Liver (tissue), 9 donors: ENCODE data around the gene CYP3A7. TPM values are rescaled to one million over a fixed set of nuclear protein-coding genes. Genes with fewer than 3 reads are reported as not detected.

ENCODE experiments used
- DNase-seq: peaks from one replicate; pipeline ENCODE4 v3.0.0-alpha.2; 2017; ENCODE audit warnings: low spot score
- H3K27ac ChIP-seq, 2 donors: one replicate each; pipeline ENCODE4 v1.7.0; 2013; ENCODE audit warnings: inconsistent platforms in 2 of 2, low read length in 2 of 2, control low read depth in 1 of 2, low read depth in 1 of 2, mild to moderate bottlenecking in 1 of 2
- H3K27me3 ChIP-seq, 4 donors: one replicate each; pipeline versions ENCODE4 v1.6.1 to v1.7.0; 2013; ENCODE audit warnings: low read length in 3 of 4, inconsistent platforms in 1 of 4, mild to moderate bottlenecking in 1 of 4, moderate library complexity in 1 of 4; ENCODE audit not compliant: control insufficient read depth in 4 of 4, insufficient read depth in 4 of 4
- H3K36me3 ChIP-seq, 4 donors: one replicate each; pipeline versions ENCODE4 v1.6.1 to v1.7.0; 2013; ENCODE audit warnings: low read length in 3 of 4, mild to moderate bottlenecking in 3 of 4, low read depth in 1 of 4, moderate library complexity in 1 of 4; ENCODE audit not compliant: control insufficient read depth in 4 of 4, insufficient read depth in 3 of 4
- H3K4me1 ChIP-seq, 4 donors: one replicate each; pipeline versions ENCODE4 v1.6.1 to v1.7.0; 2013; ENCODE audit warnings: low read length in 3 of 4, mild to moderate bottlenecking in 3 of 4, moderate library complexity in 1 of 4; ENCODE audit not compliant: control insufficient read depth in 4 of 4, insufficient read depth in 4 of 4
- H3K4me3 ChIP-seq, 3 donors: one replicate each; pipeline versions ENCODE4 v1.6.1 to v1.7.0; 2013; ENCODE audit warnings: low read length in 3 of 3, control low read depth in 1 of 3, low read depth in 1 of 3, mild to moderate bottlenecking in 1 of 3
- H3K9ac ChIP-seq, 2 donors: one replicate each; pipeline ENCODE4 v1.7.0; 2013; ENCODE audit warnings: low read length in 2 of 2, mild to moderate bottlenecking in 2 of 2, moderate library complexity in 2 of 2, control low read depth in 1 of 2, low read depth in 1 of 2
- H3K9me3 ChIP-seq, 4 donors: one replicate each; pipeline versions ENCODE4 v1.6.1 to v1.7.0; 2013; ENCODE audit warnings: low read length in 3 of 4; ENCODE audit not compliant: control insufficient read depth in 4 of 4
- ATF3 ChIP-seq: IDR thresholded peaks from 2 replicates; pipeline ENCODE4 v1.6.1; 2016; ENCODE audit warnings: antibody characterized with exemption
- CTCF ChIP-seq: fragments of 150-350 bp; IDR thresholded peaks from 2 replicates; pipeline ENCODE4 v1.5.1; 2017; ENCODE audit warnings: improper control_type of control experiment, low read depth, low read length; ENCODE audit not compliant: missing input control
- EGR1 ChIP-seq, 2 donors: IDR thresholded peaks; 2 replicates each; pipeline ENCODE4 v1.6.1; 2016 to 2018; ENCODE audit warnings: antibody characterized with exemption in 2 of 2, low read depth in 2 of 2
- FOXA1 ChIP-seq: IDR thresholded peaks from 2 replicates; pipeline ENCODE4 v1.6.1; 2016; ENCODE audit warnings: antibody characterized with exemption
- FOXA2 ChIP-seq: IDR thresholded peaks from 2 replicates; pipeline ENCODE4 v1.6.1; 2016; ENCODE audit warnings: antibody characterized with exemption
- GABPA ChIP-seq, 2 donors: IDR thresholded peaks in 1 of 2; conservative IDR thresholded peaks in 1 of 2; 2 replicates each; pipeline ENCODE4 v1.6.1; 2016; ENCODE audit warnings: antibody characterized with exemption in 2 of 2, mild to moderate bottlenecking in 1 of 2, moderate library complexity in 1 of 2
- HNF4A ChIP-seq, 2 donors: conservative IDR thresholded peaks; 2 replicates each; pipeline ENCODE4 v1.6.1; 2016; ENCODE audit warnings: antibody characterized with exemption in 2 of 2, mild to moderate bottlenecking in 2 of 2
- HNF4G ChIP-seq: IDR thresholded peaks from 2 replicates; pipeline ENCODE4 v1.6.1; 2016; ENCODE audit warnings: antibody characterized with exemption
- JUND ChIP-seq, 2 donors: IDR thresholded peaks; 2 replicates each; pipeline ENCODE4 v1.6.1; 2016; ENCODE audit warnings: antibody characterized with exemption in 2 of 2
- MAX ChIP-seq: IDR thresholded peaks from 2 replicates; pipeline ENCODE4 v1.6.1; 2016; ENCODE audit warnings: antibody characterized with exemption
- NR2F2 ChIP-seq: IDR thresholded peaks from 2 replicates; pipeline ENCODE4 v1.6.1; 2016; ENCODE audit warnings: antibody characterized with exemption
- RAD21 ChIP-seq, 2 donors: IDR thresholded peaks; 2 replicates each; pipeline ENCODE4 v1.6.1; 2016; ENCODE audit warnings: antibody characterized with exemption in 2 of 2, mild to moderate bottlenecking in 2 of 2
- REST ChIP-seq: IDR thresholded peaks from 2 replicates; pipeline ENCODE4 v1.6.1; 2016; ENCODE audit warnings: antibody characterized with exemption, mild to moderate bottlenecking
- RXRA ChIP-seq, 2 donors: IDR thresholded peaks; 2 replicates each; pipeline ENCODE4 v1.6.1; 2017 to 2018; ENCODE audit warnings: antibody characterized with exemption in 2 of 2, mild to moderate bottlenecking in 1 of 2
- SP1 ChIP-seq: IDR thresholded peaks from 2 replicates; pipeline ENCODE4 v1.6.1; 2018; ENCODE audit warnings: antibody characterized with exemption, mild to moderate bottlenecking
- TAF1 ChIP-seq: conservative IDR thresholded peaks from 2 replicates; pipeline ENCODE4 v1.6.1; 2016; ENCODE audit warnings: antibody characterized with exemption, mild to moderate bottlenecking
- YY1 ChIP-seq: IDR thresholded peaks from 2 replicates; pipeline ENCODE4 v1.6.1; 2016; ENCODE audit warnings: antibody characterized with exemption, mild to moderate bottlenecking
- WGBS: extraction: QIAGEN DNeasy Blood & Tissue Kit; methylation state at CpG from one replicate; pipeline ENCODE4 v1.1.7; 2013; 5-methylcytosine and 5-hydroxymethylcytosine counted together
- polyA plus RNA-seq, 2 donors: library from polyadenylated mRNA; stranded (reverse) in 1 of 2; unstranded in 1 of 2; fragments of 200-250 nt in 1 of 2; fragments of >200 nt in 1 of 2; fragmentation: Nextera tagmentation in 1 of 2; extraction: Ambion mirVana in 1 of 2; gene quantifications; one replicate each; pipeline versions ENCODE4 v1.2.1 to v1.2.3, GENCODE V29; 2013 to 2015
- total RNA-seq, 2 donors: library from RNA; depleted of rRNA; stranded (reverse); fragments of >200 nt; gene quantifications; one replicate each; pipeline ENCODE4 v1.2.3, GENCODE V29; 2014
- TF ChIP-seq, protein P1 (sequence below): IDR thresholded peaks from 2 replicates; pipeline ENCODE4 v1.6.1; 2016; ENCODE audit warnings: antibody characterized with exemption
- donor health status: healthy.
- donor health status: healthy.
- donor health status: healthy.
- donor health status: healthy.
- donor health status: healthy.

Gene CYP3A7
- 1,000 to 10,000 TPM in 1 of 2 donors, 10 to 100 TPM in 1; 81.2 to 2,448 TPM for total RNA-seq
- 10 to 100 TPM; 36.1 to 85.6 TPM for polyA plus RNA-seq

GRCh38 chr7:99734987-99735386, at the start of gene CYP3A7:
Gene CYP3A7 (minus strand): TSS chr7:99735196. CDS start chr7:99735093, 103 bp downstream.
- H3K27me3 ChIP-seq = no peaks in the 10 kb centered on the region
- WGBS = 88% methylated on average over 5 of the region's 5 CpGs
- H3K36me3 ChIP-seq = no peaks in the 10 kb centered on the region
- peak; percentile 67 for DNase-seq
- H3K9ac ChIP-seq = no peak within 1 kb of the TSS
- peaks cover 2 to 14% (median 4%) of the 10 kb centered on the region in 4 donors for H3K4me1 ChIP-seq
- no peak within 1 kb of the TSS for H3K4me3 ChIP-seq
- no peak within 1 kb of the TSS for H3K27ac ChIP-seq
- TF ChIP-seq SP1 (no peak), RAD21 (IDR thresholded peaks at IDR 0.05) (no peak), TAF1 (peak; percentile 23), JUND (IDR thresholded peaks at IDR 0.05) (no peak), CTCF (no peak)
- H3K9me3 ChIP-seq = no peaks in the 10 kb centered on the region

DNA sequence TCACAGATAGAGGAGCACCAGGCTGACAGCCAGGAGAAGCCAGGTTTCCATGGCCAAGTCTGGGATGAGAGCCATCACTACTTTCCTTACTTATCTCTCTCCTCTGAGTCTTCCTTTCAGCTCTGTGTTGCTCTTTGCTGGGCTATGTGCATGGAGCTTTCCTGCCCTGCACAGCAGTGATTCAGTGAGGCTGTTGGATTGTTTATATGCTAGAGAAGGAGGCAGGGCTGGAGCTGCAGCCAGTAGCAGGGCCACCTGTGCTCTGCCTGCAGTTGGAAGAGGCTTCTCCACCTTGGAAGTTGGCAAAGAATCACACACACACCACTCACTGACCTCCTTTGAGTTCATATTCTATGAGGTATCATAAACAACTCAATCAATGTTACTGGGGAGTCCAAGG, 49.0 kb upstream of the CYP3A7 start, which contains the start of gene CYP3A4:
Gene CYP3A4 (minus strand): TSS at position 178 of the 400 bp plus-strand sequence. CDS start 103 bp downstream, at position 75.
- TF ChIP-seq FOXA1 = no peak
- TF ChIP-seq RAD21 (IDR thresholded peaks at IDR 0.05) = peak in 1 of 2 donors; percentile 4
- TF ChIP-seq EGR1 (IDR thresholded peaks at IDR 0.05; ENCODE audit: low read depth in 2 of 2) = no peak
- TF ChIP-seq CTCF = no peak
- peak; percentile 63 for TF ChIP-seq TAF1
- peak; percentile 28 for TF ChIP-seq YY1
- TF ChIP-seq GABPA (IDR thresholded peaks at IDR 0.05 in 1 of 2, conservative IDR thresholded peaks at IDR 0.05 in 1 of 2) = no peak
- peak; percentile 60 for TF ChIP-seq REST
- TF ChIP-seq MAX = no peak
- TF ChIP-seq ATF3 = no peak
- TF ChIP-seq FOXA2 = no peak
- TF ChIP-seq HNF4G = no peak
- TF ChIP-seq SP1 = peak; percentile 50
- peak; percentile 50 to 67 for TF ChIP-seq RXRA (IDR thresholded peaks at IDR 0.05)
- TF ChIP-seq JUND (IDR thresholded peaks at IDR 0.05) = no peak
- peak; percentile 7 to 13 for TF ChIP-seq HNF4A (conservative IDR thresholded peaks at IDR 0.05)
- no peak for TF ChIP-seq NR2F2
- TF ChIP-seq, protein P1, sequence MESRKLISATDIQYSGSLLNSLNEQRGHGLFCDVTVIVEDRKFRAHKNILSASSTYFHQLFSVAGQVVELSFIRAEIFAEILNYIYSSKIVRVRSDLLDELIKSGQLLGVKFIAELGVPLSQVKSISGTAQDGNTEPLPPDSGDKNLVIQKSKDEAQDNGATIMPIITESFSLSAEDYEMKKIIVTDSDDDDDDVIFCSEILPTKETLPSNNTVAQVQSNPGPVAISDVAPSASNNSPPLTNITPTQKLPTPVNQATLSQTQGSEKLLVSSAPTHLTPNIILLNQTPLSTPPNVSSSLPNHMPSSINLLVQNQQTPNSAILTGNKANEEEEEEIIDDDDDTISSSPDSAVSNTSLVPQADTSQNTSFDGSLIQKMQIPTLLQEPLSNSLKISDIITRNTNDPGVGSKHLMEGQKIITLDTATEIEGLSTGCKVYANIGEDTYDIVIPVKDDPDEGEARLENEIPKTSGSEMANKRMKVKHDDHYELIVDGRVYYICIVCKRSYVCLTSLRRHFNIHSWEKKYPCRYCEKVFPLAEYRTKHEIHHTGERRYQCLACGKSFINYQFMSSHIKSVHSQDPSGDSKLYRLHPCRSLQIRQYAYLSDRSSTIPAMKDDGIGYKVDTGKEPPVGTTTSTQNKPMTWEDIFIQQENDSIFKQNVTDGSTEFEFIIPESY = no peak
- Histone ChIP-seq H3K36me3 (no peaks in the 10 kb centered on the region), H3K4me1 (peaks cover 2 to 7% (median 3%) of the 10 kb centered on the region in 4 donors), H3K27me3 (no peaks in the 10 kb centered on the region), H3K27ac (peak within 1 kb of the TSS; percentile 60 to 81), H3K9ac (peak within 1 kb of the TSS; percentile 4 to 98), H3K9me3 (no peaks in the 10 kb centered on the region), H3K4me3 (peak within 1 kb of the TSS; percentile 33 to 72 (median 51))
- no peak for DNase-seq
